ENCODE results near the gene ERC1.
"Not testable (repeated sequence)": the region's sequence is repeated elsewhere in the genome, so short reads cannot be mapped to it uniquely, and the experiment has no call there.

ERC1 gene

GRCh38 chr12:1291601-1292332, 300.7 kb downstream of the ERC1 start:
- ATAC-seq (no peak), DNase-seq (ENCODE audit: low spot score in 2 of 2) (no peak)
- H3K27ac Mint-ChIP-seq = no peak overlapping the region
- no peaks in the 10 kb centered on the region for H3K9me3 Mint-ChIP-seq
- no peaks in the 10 kb centered on the region for H3K4me1 Mint-ChIP-seq
- H3K4me3 Mint-ChIP-seq = no peak overlapping the region
- peaks cover 9% of the 10 kb centered on the region for H3K36me3 Mint-ChIP-seq

GRCh38 chr12:1293901-1294300, 302.9 kb downstream of the ERC1 start:
- Mint-ChIP-seq H3K4me3 (no peak overlapping the region), H3K9me3 (no peaks in the 10 kb centered on the region), H3K4me1 (no peaks in the 10 kb centered on the region), H3K27ac (no peak overlapping the region), H3K36me3 (peaks cover 16% of the 10 kb centered on the region)
- DNase-seq (ENCODE audit: low spot score in 2 of 2) = no peak
- no peak for ATAC-seq

GRCh38 chr12:1297206-1297605, 306.2 kb downstream of the ERC1 start:
- Mint-ChIP-seq H3K36me3 (peaks cover 7% of the 10 kb centered on the region), H3K4me3 (no peak overlapping the region), H3K4me1 (no peaks in the 10 kb centered on the region), H3K27ac (no peak overlapping the region), H3K9me3 (no peaks in the 10 kb centered on the region)
- ATAC-seq (no peak), DNase-seq (ENCODE audit: low spot score in 2 of 2) (no peak)

- Mint-ChIP-seq H3K36me3 (peaks cover 7% of the 10 kb centered on the region), H3K27ac (no peak overlapping the region)
- no peak for ATAC-seq
Measured at GRCh38 chr12:1297639-1298175, 306.7 kb downstream of the ERC1 start.

GRCh38 chr12:1300460-1300859, 309.4 kb downstream of the ERC1 start:
- Mint-ChIP-seq H3K36me3 (peaks cover 7% of the 10 kb centered on the region), H3K27ac (no peak overlapping the region), H3K4me3 (no peak overlapping the region), H3K9me3 (no peaks in the 10 kb centered on the region), H3K4me1 (no peaks in the 10 kb centered on the region)
- ATAC-seq = no peak
- DNase-seq (ENCODE audit: low spot score in 2 of 2) = no peak

More at GRCh38 chr12:1297639-1298175, 306.7 kb downstream of the ERC1 start:
- Mint-ChIP-seq H3K4me3 (no peak overlapping the region), H3K4me1 (no peaks in the 10 kb centered on the region), H3K9me3 (no peaks in the 10 kb centered on the region)
- no peak for DNase-seq (ENCODE audit: low spot score in 2 of 2)

- DNase-seq (ENCODE audit: low spot score in 2 of 2) (no peak), ATAC-seq (no peak)
- no peak overlapping the region for H3K4me3 Mint-ChIP-seq
- no peak overlapping the region for H3K27ac Mint-ChIP-seq
- H3K4me1 Mint-ChIP-seq = no peaks in the 10 kb centered on the region
- H3K9me3 Mint-ChIP-seq = no peaks in the 10 kb centered on the region
- H3K36me3 Mint-ChIP-seq = peaks cover 4% of the 10 kb centered on the region
Measured at GRCh38 chr12:1302201-1302870, 311.3 kb downstream of the ERC1 start.

- Mint-ChIP-seq H3K4me1 (no peaks in the 10 kb centered on the region), H3K9me3 (no peaks in the 10 kb centered on the region), H3K36me3 (no peaks in the 10 kb centered on the region), H3K27ac (no peak overlapping the region), H3K4me3 (no peak overlapping the region)
- ATAC-seq (no peak), DNase-seq (ENCODE audit: low spot score in 2 of 2) (no peak)
Measured at GRCh38 chr12:1305063-1305434, 314.0 kb downstream of the ERC1 start.

GRCh38 chr12:1305791-1306500, 314.9 kb downstream of the ERC1 start:
- H3K9me3 Mint-ChIP-seq = no peaks in the 10 kb centered on the region
- H3K36me3 Mint-ChIP-seq = no peaks in the 10 kb centered on the region
- ATAC-seq (no peak), DNase-seq (ENCODE audit: low spot score in 2 of 2) (no peak)
- H3K4me1 Mint-ChIP-seq = no peaks in the 10 kb centered on the region
- no peak overlapping the region for H3K27ac Mint-ChIP-seq
- H3K4me3 Mint-ChIP-seq = no peak overlapping the region

- no peak for DNase-seq (ENCODE audit: low spot score in 2 of 2)
- ATAC-seq = no peak
- Mint-ChIP-seq H3K36me3 (no peaks in the 10 kb centered on the region), H3K4me1 (no peaks in the 10 kb centered on the region), H3K9me3 (no peaks in the 10 kb centered on the region), H3K4me3 (no peak overlapping the region), H3K27ac (no peak overlapping the region)
Measured at GRCh38 chr12:1306817-1307216, 315.8 kb downstream of the ERC1 start.

- Mint-ChIP-seq H3K4me3 (no peak overlapping the region), H3K27ac (no peak overlapping the region), H3K4me1 (no peaks in the 10 kb centered on the region), H3K36me3 (no peaks in the 10 kb centered on the region), H3K9me3 (no peaks in the 10 kb centered on the region)
- DNase-seq (ENCODE audit: low spot score in 2 of 2) = no peak
- no peak for ATAC-seq
Measured at GRCh38 chr12:1307796-1308195, 316.8 kb downstream of the ERC1 start.

- ATAC-seq (no peak), DNase-seq (ENCODE audit: low spot score in 2 of 2) (no peak)
- Mint-ChIP-seq H3K27ac (no peak overlapping the region), H3K36me3 (no peaks in the 10 kb centered on the region), H3K9me3 (no peaks in the 10 kb centered on the region), H3K4me3 (no peak overlapping the region), H3K4me1 (no peaks in the 10 kb centered on the region)
Measured at GRCh38 chr12:1309613-1310012, 318.6 kb downstream of the ERC1 start.

GRCh38 chr12:1310653-1311052, 319.6 kb downstream of the ERC1 start:
- no peak overlapping the region for H3K27ac Mint-ChIP-seq
- no peak overlapping the region for H3K4me3 Mint-ChIP-seq
- no peak for ATAC-seq
- no peaks in the 10 kb centered on the region for H3K36me3 Mint-ChIP-seq
- no peak for DNase-seq (ENCODE audit: low spot score in 2 of 2)
- no peaks in the 10 kb centered on the region for H3K4me1 Mint-ChIP-seq
- H3K9me3 Mint-ChIP-seq = no peaks in the 10 kb centered on the region

GRCh38 chr12:1311145-1311544, 320.1 kb downstream of the ERC1 start:
- DNase-seq (ENCODE audit: low spot score in 2 of 2) (no peak), ATAC-seq (no peak)
- Mint-ChIP-seq H3K9me3 (no peaks in the 10 kb centered on the region), H3K27ac (no peak overlapping the region), H3K4me1 (no peaks in the 10 kb centered on the region), H3K36me3 (no peaks in the 10 kb centered on the region), H3K4me3 (no peak overlapping the region)

- Mint-ChIP-seq H3K36me3 (no peaks in the 10 kb centered on the region), H3K4me1 (no peaks in the 10 kb centered on the region), H3K27ac (no peak overlapping the region), H3K9me3 (no peaks in the 10 kb centered on the region), H3K4me3 (no peak overlapping the region)
- DNase-seq (ENCODE audit: low spot score in 2 of 2) (no peak), ATAC-seq (no peak)
Measured at GRCh38 chr12:1313906-1314305, 322.9 kb downstream of the ERC1 start.

GRCh38 chr12:1314523-1314922, 323.5 kb downstream of the ERC1 start:
- no peaks in the 10 kb centered on the region for H3K9me3 Mint-ChIP-seq
- no peaks in the 10 kb centered on the region for H3K36me3 Mint-ChIP-seq
- no peaks in the 10 kb centered on the region for H3K4me1 Mint-ChIP-seq
- DNase-seq (ENCODE audit: low spot score in 2 of 2) (no peak), ATAC-seq (no peak)
- H3K4me3 Mint-ChIP-seq = no peak overlapping the region
- H3K27ac Mint-ChIP-seq = no peak overlapping the region

- H3K9me3 Mint-ChIP-seq; H3K4me3 Mint-ChIP-seq; H3K36me3 Mint-ChIP-seq; H3K4me1 Mint-ChIP-seq; DNase-seq (ENCODE audit: low spot score in 2 of 2); ATAC-seq; H3K27ac Mint-ChIP-seq: not testable (repeated sequence)
Measured at GRCh38 chr12:1316991-1317390, 326.0 kb downstream of the ERC1 start.
